HEK293T (cell line): ENCODE results near the gene NUDC.

Experiments
- BHLHE40 ChIP-seq: fragments of 450-650 bp; IDR thresholded peaks from 2 replicates; pipeline ENCODE4 v1.6.1; 2016; ENCODE audit warnings: mild to moderate bottlenecking, moderate library complexity, borderline replicate concordance
- ELF4 ChIP-seq: fragments of 450-650 bp; IDR thresholded peaks from 2 replicates; pipeline ENCODE4 v1.6.1; 2017; ENCODE audit warnings: antibody characterized with exemption
- FOXK2 ChIP-seq: fragments of 450-650 bp; IDR thresholded peaks from 2 replicates; pipeline ENCODE4 v1.6.1; 2016; ENCODE audit warnings: mild to moderate bottlenecking
- HDGF ChIP-seq: fragments of 450-650 bp; IDR thresholded peaks from 2 replicates; pipeline ENCODE4 v1.6.1; 2017; ENCODE audit warnings: antibody characterized with exemption, borderline replicate concordance
- NFRKB ChIP-seq: fragments of 450-650 bp; IDR thresholded peaks from 2 replicates; pipeline ENCODE4 v1.6.1; 2016; ENCODE audit warnings: mild to moderate bottlenecking, moderate library complexity
- PKNOX1 ChIP-seq: fragments of 450-650 bp; IDR thresholded peaks from 2 replicates; pipeline ENCODE4 v1.6.1; 2016
- SP1 ChIP-seq: fragments of 450-650 bp; IDR thresholded peaks from 2 replicates; pipeline ENCODE4 v1.6.1; 2017
- TARDBP ChIP-seq: fragments of 450-650 bp; IDR thresholded peaks from 2 replicates; pipeline ENCODE4 v1.6.1; 2016
- ZNF384 ChIP-seq: fragments of 450-650 bp; IDR thresholded peaks from 2 replicates; pipeline ENCODE4 v1.6.1; 2016

GRCh38 chr1:26945728-26946127 is 24.2 kb downstream of the NUDC start:
- TF ChIP-seq ELF4 (no peak), HDGF (no peak), SP1 (no peak), TARDBP (no peak), ZNF384 (no peak), PKNOX1 (no peak), BHLHE40 (no peak), NFRKB (no peak), FOXK2 (no peak)
